ENCODE results near the gene KLRC3. TPM values are rescaled to one million over a fixed set of nuclear protein-coding genes. Genes with fewer than 3 reads are reported as not detected.
"Not testable (repeated sequence)": the region's sequence is repeated elsewhere in the genome, so short reads cannot be mapped to it uniquely, and the experiment has no call there.

KLRC3 gene
- total RNA-seq, 2 donors from 2014 or later = not detected

DNA sequence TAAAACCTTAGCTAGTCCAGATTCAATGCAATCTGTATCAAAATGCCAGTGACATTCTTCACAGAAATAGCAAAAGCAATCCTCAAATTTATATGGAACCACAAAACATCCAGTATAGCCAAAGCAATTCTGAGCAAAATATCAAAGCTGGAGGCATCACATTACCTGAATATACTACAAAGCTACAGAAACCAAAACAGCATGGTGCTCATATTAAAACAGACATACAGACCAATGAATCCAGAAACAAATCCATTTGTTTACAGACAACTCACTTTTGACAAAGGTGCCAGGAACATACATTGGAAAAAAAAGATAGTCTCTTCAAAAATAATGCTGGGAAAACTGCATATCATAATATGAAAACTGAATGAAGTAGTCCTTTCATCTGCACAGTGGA lies 15.6 kb downstream of the KLRC3 start:
- Histone ChIP-seq H3K9me3 (no peaks in the 10 kb centered on the region), H3K27ac (no peak overlapping the region), H3K36me3 (no peaks in the 10 kb centered on the region), H3K27me3 (no peaks in the 10 kb centered on the region), H3K4me3 (no peak overlapping the region), H3K9ac (ENCODE audit: low read depth in 2 of 2, low read length in 2 of 2) (no peak overlapping the region), H3K4me1 (no peaks in the 10 kb centered on the region)
- intact Hi-C loops (cut with DNase I) = no loop called here
- TF ChIP-seq, protein P1, sequence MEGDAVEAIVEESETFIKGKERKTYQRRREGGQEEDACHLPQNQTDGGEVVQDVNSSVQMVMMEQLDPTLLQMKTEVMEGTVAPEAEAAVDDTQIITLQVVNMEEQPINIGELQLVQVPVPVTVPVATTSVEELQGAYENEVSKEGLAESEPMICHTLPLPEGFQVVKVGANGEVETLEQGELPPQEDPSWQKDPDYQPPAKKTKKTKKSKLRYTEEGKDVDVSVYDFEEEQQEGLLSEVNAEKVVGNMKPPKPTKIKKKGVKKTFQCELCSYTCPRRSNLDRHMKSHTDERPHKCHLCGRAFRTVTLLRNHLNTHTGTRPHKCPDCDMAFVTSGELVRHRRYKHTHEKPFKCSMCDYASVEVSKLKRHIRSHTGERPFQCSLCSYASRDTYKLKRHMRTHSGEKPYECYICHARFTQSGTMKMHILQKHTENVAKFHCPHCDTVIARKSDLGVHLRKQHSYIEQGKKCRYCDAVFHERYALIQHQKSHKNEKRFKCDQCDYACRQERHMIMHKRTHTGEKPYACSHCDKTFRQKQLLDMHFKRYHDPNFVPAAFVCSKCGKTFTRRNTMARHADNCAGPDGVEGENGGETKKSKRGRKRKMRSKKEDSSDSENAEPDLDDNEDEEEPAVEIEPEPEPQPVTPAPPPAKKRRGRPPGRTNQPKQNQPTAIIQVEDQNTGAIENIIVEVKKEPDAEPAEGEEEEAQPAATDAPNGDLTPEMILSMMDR (IDR thresholded peaks at IDR 0.05) = no peak
- no peak for DNase-seq

DNA sequence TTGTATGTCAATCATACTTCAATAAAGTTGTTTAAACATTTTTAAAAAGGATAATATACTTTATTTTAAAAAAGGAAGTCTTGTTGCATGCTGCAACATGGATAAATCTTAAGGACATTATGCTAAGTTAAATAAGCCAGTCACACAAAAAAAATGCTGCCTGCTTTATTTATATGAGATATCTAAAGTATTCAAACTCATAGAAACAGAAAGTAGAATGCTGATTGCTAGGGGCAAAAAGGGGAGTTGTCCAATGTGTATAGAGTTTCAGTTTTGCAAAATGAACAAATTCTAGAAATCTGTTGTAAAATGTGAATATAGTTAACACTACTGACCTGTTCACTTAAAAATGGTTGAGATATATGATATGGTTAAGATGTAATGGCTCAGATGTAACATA lies 19.6 kb downstream of the KLRC3 start:
- Histone ChIP-seq H3K27me3 (no peaks in the 10 kb centered on the region), H3K9me3 (no peaks in the 10 kb centered on the region), H3K36me3 (no peaks in the 10 kb centered on the region), H3K9ac (ENCODE audit: low read depth in 2 of 2, low read length in 2 of 2) (no peak overlapping the region), H3K27ac (no peak overlapping the region), H3K4me3 (no peak overlapping the region), H3K4me1 (no peaks in the 10 kb centered on the region)
- DNase-seq = no peak
- intact Hi-C loops (cut with DNase I) = no loop called here
- TF ChIP-seq, protein P1 (IDR thresholded peaks at IDR 0.05) = no peak

DNA sequence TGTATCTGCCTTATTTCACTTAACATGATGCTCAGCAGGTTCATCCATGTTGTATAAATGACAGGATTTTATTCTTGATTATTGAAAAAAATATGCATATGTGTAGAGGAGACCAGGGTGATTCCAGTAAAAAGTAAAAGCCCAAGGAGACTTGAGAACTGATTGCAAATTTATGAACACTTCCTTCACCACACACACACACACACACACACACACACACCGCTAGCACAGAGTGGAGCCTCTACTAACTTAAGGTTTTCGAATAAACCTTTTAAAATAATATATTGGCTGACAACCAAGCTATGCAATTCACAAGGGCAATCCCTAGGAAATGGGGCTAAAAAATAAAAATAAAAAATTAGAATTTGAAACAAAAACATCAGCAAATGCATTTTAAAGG lies 22.2 kb downstream of the KLRC3 start:
- Histone ChIP-seq H3K4me1 (peaks cover 4% of the 10 kb centered on the region), H3K9me3 (no peaks in the 10 kb centered on the region), H3K4me3 (no peak overlapping the region), H3K27ac (no peak overlapping the region), H3K9ac (ENCODE audit: low read depth in 2 of 2, low read length in 2 of 2) (no peak overlapping the region), H3K36me3 (no peaks in the 10 kb centered on the region), H3K27me3 (no peaks in the 10 kb centered on the region)
- no peak for DNase-seq
- TF ChIP-seq, protein P1 (IDR thresholded peaks at IDR 0.05) = no peak
- intact Hi-C loops (cut with DNase I) = no loop called here

DNA sequence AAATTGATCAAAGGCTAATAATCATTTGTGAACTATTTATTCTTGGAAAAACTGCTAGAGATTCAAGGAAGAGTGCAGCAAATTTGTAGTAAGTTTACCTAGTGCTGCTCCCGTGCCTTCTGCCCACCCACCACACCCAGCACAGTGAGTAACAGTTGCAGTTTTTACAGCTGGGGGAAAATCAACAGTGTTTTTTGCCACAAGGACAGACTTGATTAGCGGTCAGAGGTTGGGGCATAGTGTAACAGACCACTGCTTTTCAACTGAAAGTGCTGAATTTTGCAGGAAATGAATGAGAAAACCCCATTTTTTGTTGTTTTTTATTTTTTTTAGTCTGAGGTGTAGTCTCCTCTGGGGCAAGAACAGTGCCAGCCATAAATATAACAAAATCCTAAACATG lies 23.1 kb downstream of the KLRC3 start:
- TF ChIP-seq, protein P1 (IDR thresholded peaks at IDR 0.05) = no peak
- Histone ChIP-seq H3K4me1 (peaks cover 4% of the 10 kb centered on the region), H3K9ac (ENCODE audit: low read depth in 2 of 2, low read length in 2 of 2) (no peak overlapping the region), H3K4me3 (no peak overlapping the region), H3K9me3 (no peaks in the 10 kb centered on the region), H3K27me3 (no peaks in the 10 kb centered on the region), H3K36me3 (no peaks in the 10 kb centered on the region), H3K27ac (no peak overlapping the region)
- peak; percentile 34 for DNase-seq
- intact Hi-C loops (cut with DNase I) = no loop called here

DNA sequence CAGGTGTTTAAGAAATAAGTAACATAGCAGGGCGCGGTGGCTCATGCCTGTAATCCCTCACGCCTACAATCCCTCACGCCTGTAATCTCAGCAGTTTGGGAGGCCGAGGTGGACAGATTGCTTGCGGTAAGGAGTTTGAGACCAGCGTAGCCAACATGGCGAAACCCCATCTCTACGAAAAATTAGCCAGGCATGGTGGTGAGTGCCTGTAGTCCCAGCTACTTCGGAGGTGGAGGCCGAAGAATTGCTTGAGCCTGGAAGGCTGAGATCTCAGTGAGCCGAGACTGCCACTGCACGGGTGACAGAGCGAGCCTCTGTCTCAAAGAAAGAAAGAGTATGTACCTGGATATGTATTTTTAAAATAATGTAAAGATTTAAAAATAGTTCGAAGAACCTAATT lies 24.2 kb downstream of the KLRC3 start:
- H3K4me1 ChIP-seq; H3K4me3 ChIP-seq; H3K36me3 ChIP-seq; intact Hi-C loops (cut with DNase I); H3K9me3 ChIP-seq; H3K27me3 ChIP-seq; H3K9ac ChIP-seq (ENCODE audit: low read depth in 2 of 2, low read length in 2 of 2); DNase-seq: not testable (repeated sequence)
- peak overlapping the region; percentile 71 for H3K27ac ChIP-seq

DNA sequence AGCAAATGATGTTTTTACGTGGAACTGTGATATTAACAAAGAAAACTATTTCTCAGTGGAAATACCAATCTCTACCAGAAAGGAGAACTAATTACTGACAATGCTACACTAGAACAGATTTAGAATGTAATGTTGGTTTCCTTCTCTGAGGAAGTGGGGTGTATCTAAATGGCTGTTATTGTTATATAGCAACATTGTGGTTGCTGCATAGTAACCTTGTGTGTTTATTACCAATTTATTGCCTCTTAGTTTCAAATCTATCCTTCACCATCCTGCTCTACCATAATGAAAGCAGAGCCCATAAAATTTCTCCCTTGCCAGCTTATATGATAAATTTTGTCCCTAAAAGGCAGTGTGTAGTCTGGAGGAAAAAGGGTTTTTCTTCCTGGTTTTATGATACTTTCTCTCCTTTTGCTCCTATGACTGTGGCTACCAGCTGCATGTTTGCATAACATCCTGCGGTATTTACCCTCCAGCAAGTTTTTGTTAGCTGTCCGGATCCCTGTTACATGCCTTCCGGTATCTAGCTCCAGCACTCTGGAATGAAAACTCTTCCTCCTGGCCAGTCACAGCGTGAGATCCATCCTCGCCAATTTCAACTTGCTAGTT lies 24.9 kb downstream of the KLRC3 start:
- Histone ChIP-seq H3K9me3 (no peaks in the 10 kb centered on the region), H3K27ac (peak overlapping the region; percentile 71), H3K36me3 (no peaks in the 10 kb centered on the region), H3K27me3 (no peaks in the 10 kb centered on the region), H3K9ac (ENCODE audit: low read depth in 2 of 2, low read length in 2 of 2) (peak overlapping the region in 1 of 2 donors; percentile 63), H3K4me3 (no peak overlapping the region), H3K4me1 (peaks cover 4% of the 10 kb centered on the region)
- intact Hi-C loops (cut with DNase I) = no loop called here
- TF ChIP-seq, protein P1 (IDR thresholded peaks at IDR 0.05) = no peak
- peak; percentile 68 for DNase-seq

DNA sequence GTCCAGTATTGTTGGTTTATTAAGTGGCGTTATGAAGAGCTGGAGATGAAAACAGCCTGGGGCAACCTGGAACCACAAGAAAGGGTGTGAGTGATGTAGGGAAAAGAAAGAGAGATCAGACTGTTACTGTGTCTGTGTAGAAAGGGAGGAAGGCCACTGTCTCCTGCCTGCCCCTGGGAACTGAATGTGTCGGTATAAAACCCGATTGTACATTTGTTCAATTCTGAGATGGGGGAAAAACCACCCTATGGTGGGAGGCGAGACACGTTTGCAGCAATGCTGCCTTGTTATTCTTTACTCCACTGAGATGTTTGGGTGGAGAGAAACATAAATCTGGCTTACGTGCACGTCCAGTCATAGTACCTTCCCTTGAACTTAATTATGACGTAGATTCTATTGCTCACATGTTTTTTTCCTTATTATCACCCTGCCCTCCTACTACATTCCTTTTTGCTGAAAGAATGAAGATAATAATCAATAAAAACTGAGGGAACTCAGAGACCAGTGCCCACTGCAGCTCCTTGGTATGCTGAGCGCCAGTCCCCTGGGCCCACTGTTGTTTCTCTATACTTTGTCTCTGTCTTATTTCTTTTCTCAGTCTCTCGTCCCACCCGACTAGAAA lies 25.8 kb downstream of the KLRC3 start:
- H3K4me1 ChIP-seq; intact Hi-C loops (cut with DNase I); H3K27me3 ChIP-seq; H3K36me3 ChIP-seq; H3K4me3 ChIP-seq; H3K9ac ChIP-seq (ENCODE audit: low read depth in 2 of 2, low read length in 2 of 2); DNase-seq; H3K9me3 ChIP-seq: not testable (repeated sequence)
- peak overlapping the region; percentile 71 for H3K27ac ChIP-seq

Data from colonic mucosa (tissue), 4 donors.